Activated CD8-positive, alpha-beta memory T cell treated with anti-CD3 and anti-CD28 coated beads, Interleukin-2, amount 10 ng/mL, durations not matched to agents 7 days and 5 days (primary cell): ENCODE results near the gene CCS. TPM values are rescaled to one million over a fixed set of nuclear protein-coding genes. Genes with fewer than 3 reads are reported as not detected.

ENCODE experiments used
- ATAC-seq: fragments of 150-1000 bp; cut with Tn5 transposase; one replicate; pipeline ENCODE4 v1.10.0; 2021; ENCODE audit warnings: moderate library complexity
- CTCF ChIA-PET: fragments of 350-600 bp; sonication (Branson Sonifier 250); formaldehyde crosslinking; loops from one replicate; lab custom pipeline; 2021; ENCODE audit warnings: antibody characterized with exemption; lab: Charles Lee
- DNase-seq: peaks from one replicate; pipeline ENCODE4 v3.0.0-alpha.2; 2020
- H3K27ac Mint-ChIP-seq: one replicate; pipeline ENCODE4 v1.8.0; 2021; ENCODE audit warnings: mild to moderate bottlenecking, mixed read lengths
- H3K27me3 Mint-ChIP-seq: one replicate; pipeline ENCODE4 v1.8.0; 2021; ENCODE audit warnings: mixed read lengths
- H3K36me3 Mint-ChIP-seq: one replicate; pipeline ENCODE4 v1.8.0; 2021; ENCODE audit warnings: mild to moderate bottlenecking, mixed read lengths
- H3K4me1 Mint-ChIP-seq: one replicate; pipeline ENCODE4 v1.8.0; 2021; ENCODE audit warnings: mixed read lengths
- H3K4me3 Mint-ChIP-seq: one replicate; pipeline ENCODE4 v1.8.0; 2021; ENCODE audit warnings: mild to moderate bottlenecking, moderate library complexity, mixed read lengths
- H3K9me3 Mint-ChIP-seq: one replicate; pipeline ENCODE4 v1.8.0; 2022; ENCODE audit warnings: low read depth, mixed read lengths
- total RNA-seq, 2 experiments: library from RNA; stranded (reverse); gene quantifications; one replicate each; pipeline ENCODE4 v1.2.3, GENCODE V29; 2021

CCS gene
- total RNA-seq, 2 experiments from 2014 or later, result 30.1 to 38.0 TPM

- peaks cover 3% of the 10 kb centered on the region for H3K4me1 Mint-ChIP-seq
- peaks cover 11% of the 10 kb centered on the region for H3K27me3 Mint-ChIP-seq
- no peak for ATAC-seq
- no peak for DNase-seq
- H3K27ac Mint-ChIP-seq, result no peak overlapping the region
- H3K4me3 Mint-ChIP-seq, result no peak overlapping the region
- H3K9me3 Mint-ChIP-seq, result no peaks in the 10 kb centered on the region
- no peaks in the 10 kb centered on the region for H3K36me3 Mint-ChIP-seq
- CTCF ChIA-PET, result no interaction called here
These were observed 42.1 kb upstream of the CCS start for GRCh38 chr11:66550887-66551286.

GRCh38 chr11:66554602-66555001, 38.4 kb upstream of the CCS start:
- Mint-ChIP-seq H3K27me3 (peaks cover 22% of the 10 kb centered on the region), H3K36me3 (no peaks in the 10 kb centered on the region), H3K4me3 (no peak overlapping the region), H3K4me1 (no peaks in the 10 kb centered on the region), H3K9me3 (no peaks in the 10 kb centered on the region), H3K27ac (no peak overlapping the region)
- ATAC-seq (no peak), DNase-seq (no peak)
- CTCF ChIA-PET, result interaction anchor here (0.9 to 1.8 kb wide), 2 partner anchors 9 to 11 kb away, joined by 3 to 4 read pairs; no protein-coding TSS in a partner anchor

DNA sequence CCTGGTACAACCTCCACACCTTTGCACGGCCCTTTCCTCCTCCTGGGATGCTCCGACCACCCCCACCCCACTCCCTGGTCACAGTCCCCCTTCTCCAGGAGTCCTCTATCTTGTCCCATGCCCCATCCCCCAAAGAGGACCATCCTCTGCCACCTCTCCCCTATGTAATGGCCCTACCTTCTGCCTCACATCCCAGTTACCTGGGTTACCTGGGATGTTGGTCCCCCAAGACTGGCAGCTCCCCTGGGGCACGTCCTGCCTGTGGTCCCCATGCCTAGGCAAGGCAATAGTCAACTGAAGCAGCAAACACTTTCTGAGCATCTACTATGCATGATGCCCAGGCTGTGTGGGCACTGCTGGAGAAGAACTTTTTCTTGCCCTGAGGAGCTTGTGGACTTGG, 37.6 kb upstream of the CCS start:
- CTCF ChIA-PET, result interaction anchor here (1.8 kb wide), 1 partner anchor 12 kb away, joined by 4 read pairs; no protein-coding TSS in a partner anchor
- H3K4me1 Mint-ChIP-seq, result no peaks in the 10 kb centered on the region
- ATAC-seq, result no peak
- DNase-seq, result no peak
- H3K27me3 Mint-ChIP-seq, result peaks cover 19% of the 10 kb centered on the region
- no peak overlapping the region for H3K27ac Mint-ChIP-seq
- H3K9me3 Mint-ChIP-seq, result no peaks in the 10 kb centered on the region
- H3K36me3 Mint-ChIP-seq, result no peaks in the 10 kb centered on the region
- no peak overlapping the region for H3K4me3 Mint-ChIP-seq

DNA sequence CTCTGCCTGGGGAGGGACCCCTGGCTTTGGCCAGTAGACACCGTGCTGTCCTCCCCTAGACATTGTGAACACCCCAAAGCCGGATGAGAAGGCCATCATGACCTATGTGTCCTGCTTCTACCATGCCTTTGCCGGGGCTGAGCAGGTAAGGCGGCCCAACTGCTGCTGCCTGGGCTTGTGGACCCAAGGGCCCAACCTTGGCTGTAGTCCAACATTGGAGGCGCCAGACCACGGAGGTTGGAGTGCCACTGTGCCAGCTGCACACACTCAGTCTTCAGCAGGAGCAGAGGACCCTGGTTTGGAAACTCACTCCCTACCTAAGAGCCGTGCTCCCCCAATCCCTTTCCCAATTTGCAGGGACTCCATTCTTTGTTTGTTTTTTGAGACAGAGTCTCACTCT, 36.9 kb upstream of the CCS start:
- ATAC-seq (no peak), DNase-seq (no peak)
- no peaks in the 10 kb centered on the region for H3K36me3 Mint-ChIP-seq
- peaks cover 19% of the 10 kb centered on the region for H3K27me3 Mint-ChIP-seq
- no peak overlapping the region for H3K4me3 Mint-ChIP-seq
- CTCF ChIA-PET, result no interaction called here
- H3K9me3 Mint-ChIP-seq, result no peaks in the 10 kb centered on the region
- H3K4me1 Mint-ChIP-seq, result no peaks in the 10 kb centered on the region
- H3K27ac Mint-ChIP-seq, result no peak overlapping the region

- CTCF ChIA-PET, result no interaction called here
These were observed 35.2 kb upstream of the CCS start for GRCh38 chr11:66557733-66558326.

DNA sequence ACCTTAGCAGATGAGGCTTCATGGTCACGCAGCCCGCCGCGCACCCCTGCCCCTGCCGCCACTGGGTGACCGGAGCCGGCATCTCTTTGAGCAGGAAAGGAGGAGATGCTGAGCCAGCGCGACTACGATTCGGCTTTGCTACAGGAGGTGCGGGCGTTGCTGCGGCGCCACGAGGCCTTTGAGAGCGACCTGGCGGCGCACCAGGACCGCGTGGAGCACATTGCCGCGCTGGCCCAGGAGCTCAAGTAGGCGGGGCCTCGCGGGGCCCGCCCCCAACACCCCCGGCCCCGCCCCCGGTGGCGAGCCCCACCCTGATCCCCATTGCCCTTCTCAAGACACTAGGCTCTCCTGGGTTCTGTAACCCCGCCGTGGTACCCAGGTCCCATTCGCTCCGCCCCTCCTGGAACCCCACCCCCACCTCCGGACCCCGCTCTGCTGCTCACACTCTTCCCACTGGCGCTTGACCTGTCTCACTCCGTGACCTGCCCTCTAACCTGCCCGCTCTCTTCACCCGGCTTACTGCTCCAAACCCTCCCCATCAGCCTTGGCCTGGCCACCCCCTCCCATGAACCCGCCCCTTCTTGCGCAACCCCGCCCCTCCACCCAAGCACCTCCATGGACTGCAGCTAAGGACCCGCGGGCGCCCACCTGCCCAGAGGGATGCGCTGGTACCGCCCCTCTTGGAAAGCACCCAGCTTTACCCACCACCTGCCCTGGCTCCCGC, 33.7 kb upstream of the CCS start:
- Mint-ChIP-seq H3K27me3 (peaks cover 19% of the 10 kb centered on the region), H3K27ac (no peak overlapping the region), H3K4me1 (no peaks in the 10 kb centered on the region), H3K36me3 (no peaks in the 10 kb centered on the region), H3K4me3 (no peak overlapping the region), H3K9me3 (no peaks in the 10 kb centered on the region)
- DNase-seq (peak; percentile 46), ATAC-seq (peak; percentile 72)
- CTCF ChIA-PET, result interaction anchor here (0.6 to 1.7 kb wide), 2 partner anchors 20 to 120 kb away, joined by 3 to 9 read pairs; no protein-coding TSS in a partner anchor

More at GRCh38 chr11:66557733-66558326, 35.2 kb upstream of the CCS start:
- Mint-ChIP-seq H3K27me3 (peaks cover 19% of the 10 kb centered on the region), H3K4me3 (no peak overlapping the region), H3K27ac (no peak overlapping the region), H3K36me3 (no peaks in the 10 kb centered on the region), H3K4me1 (no peaks in the 10 kb centered on the region), H3K9me3 (no peaks in the 10 kb centered on the region)
- ATAC-seq, result no peak
- no peak for DNase-seq

DNA sequence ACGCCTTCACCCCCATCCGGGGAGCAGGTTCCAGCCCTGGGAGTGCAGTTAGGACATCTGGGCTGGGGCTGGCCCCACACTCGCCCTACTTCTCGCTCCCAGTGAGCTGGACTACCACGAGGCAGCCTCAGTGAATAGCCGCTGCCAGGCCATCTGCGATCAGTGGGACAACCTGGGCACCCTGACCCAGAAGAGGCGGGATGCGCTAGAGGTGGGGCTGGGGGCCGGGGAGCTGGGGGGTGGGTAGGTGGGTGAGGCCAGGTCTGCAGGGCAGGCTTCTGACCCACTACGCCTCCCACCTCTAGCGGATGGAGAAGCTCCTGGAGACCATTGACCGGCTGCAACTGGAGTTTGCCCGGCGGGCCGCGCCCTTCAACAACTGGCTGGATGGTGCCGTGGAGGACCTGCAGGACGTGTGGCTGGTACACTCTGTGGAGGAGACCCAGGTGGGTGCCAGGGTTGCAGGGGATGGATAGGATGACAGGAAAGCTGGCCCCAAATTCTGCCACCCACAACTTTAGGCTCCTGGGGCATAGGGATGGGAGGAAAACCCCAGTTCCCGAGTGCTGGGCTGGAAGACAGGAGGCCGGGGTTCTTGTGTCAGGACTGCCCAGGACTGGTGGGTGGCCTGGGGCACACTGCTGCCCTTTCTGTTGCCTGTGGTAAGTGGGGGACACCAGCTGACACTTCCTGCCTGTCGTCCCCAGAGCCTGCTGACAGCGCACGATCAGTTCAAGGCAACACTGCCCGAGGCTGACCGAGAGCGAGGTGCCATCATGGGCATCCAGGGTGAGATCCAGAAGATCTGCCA, 32.9 kb upstream of the CCS start:
- Mint-ChIP-seq H3K36me3 (no peaks in the 10 kb centered on the region), H3K4me1 (no peaks in the 10 kb centered on the region), H3K27me3 (peaks cover 19% of the 10 kb centered on the region), H3K4me3 (no peak overlapping the region), H3K9me3 (no peaks in the 10 kb centered on the region), H3K27ac (no peak overlapping the region)
- ATAC-seq, result no peak
- CTCF ChIA-PET, result interaction anchor here (0.6 to 1.7 kb wide), 3 partner anchors 19 to 119 kb away, joined by 3 to 9 read pairs (median 5); partner anchors contain the start of gene RBM4B
- no peak for DNase-seq

DNA sequence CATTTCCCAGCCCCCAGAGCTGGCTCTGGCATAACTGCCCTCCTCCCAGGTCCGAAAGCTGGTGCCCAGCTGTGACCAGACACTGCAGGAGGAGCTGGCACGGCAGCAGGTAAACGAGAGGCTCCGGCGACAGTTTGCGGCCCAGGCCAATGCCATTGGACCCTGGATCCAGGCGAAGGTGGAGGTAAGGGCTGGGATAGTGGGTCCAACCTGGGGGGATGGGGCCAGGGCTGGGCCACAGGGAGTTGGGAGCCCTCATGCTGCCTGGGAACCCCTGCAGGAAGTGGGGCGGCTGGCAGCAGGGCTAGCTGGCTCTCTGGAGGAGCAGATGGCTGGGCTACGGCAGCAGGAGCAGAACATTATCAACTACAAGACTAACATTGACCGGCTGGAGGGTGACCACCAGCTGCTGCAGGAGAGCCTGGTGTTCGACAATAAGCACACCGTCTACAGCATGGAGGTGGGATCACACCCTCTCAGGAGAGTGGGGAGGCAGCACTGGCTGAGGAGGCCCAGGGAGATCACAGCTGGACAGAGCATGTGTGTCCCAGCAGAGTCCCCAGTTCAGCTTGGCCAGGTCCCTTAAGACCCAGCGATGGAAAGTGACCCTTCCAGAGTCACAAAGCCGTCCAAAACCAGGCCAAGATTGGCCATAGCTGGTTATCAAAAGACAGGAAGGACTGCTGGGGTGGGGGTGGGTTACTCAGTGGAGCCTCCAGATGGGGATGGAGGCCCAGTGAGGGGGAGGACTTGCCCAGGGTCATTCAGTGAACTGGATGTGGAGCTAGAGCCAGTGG, 31.6 kb upstream of the CCS start:
- CTCF ChIA-PET, result interaction anchor here (0.6 to 1.1 kb wide), 3 partner anchors 116 to 524 kb away, joined by 3 to 5 read pairs (median 5); partner anchors contain the start of gene RBM4B
- ATAC-seq (no peak), DNase-seq (no peak)
- H3K9me3 Mint-ChIP-seq, result no peaks in the 10 kb centered on the region
- no peaks in the 10 kb centered on the region for H3K36me3 Mint-ChIP-seq
- H3K27ac Mint-ChIP-seq, result no peak overlapping the region
- no peaks in the 10 kb centered on the region for H3K4me1 Mint-ChIP-seq
- no peak overlapping the region for H3K4me3 Mint-ChIP-seq
- peaks cover 19% of the 10 kb centered on the region for H3K27me3 Mint-ChIP-seq

GRCh38 chr11:66561975-66562248, 31.1 kb upstream of the CCS start:
- no peaks in the 10 kb centered on the region for H3K9me3 Mint-ChIP-seq
- H3K4me3 Mint-ChIP-seq, result no peak overlapping the region
- H3K27ac Mint-ChIP-seq, result no peak overlapping the region
- DNase-seq (no peak), ATAC-seq (no peak)
- CTCF ChIA-PET, result interaction anchor here (0.6 to 1.1 kb wide), 2 partner anchors 116 to 525 kb away, joined by 3 to 5 read pairs; partner anchors contain the start of gene RBM4B
- no peaks in the 10 kb centered on the region for H3K4me1 Mint-ChIP-seq
- H3K36me3 Mint-ChIP-seq, result no peaks in the 10 kb centered on the region
- H3K27me3 Mint-ChIP-seq, result peaks cover 19% of the 10 kb centered on the region

GRCh38 chr11:66562275-66562674, 30.7 kb upstream of the CCS start:
- no peak overlapping the region for H3K4me3 Mint-ChIP-seq
- no peaks in the 10 kb centered on the region for H3K36me3 Mint-ChIP-seq
- H3K27me3 Mint-ChIP-seq, result peaks cover 20% of the 10 kb centered on the region
- CTCF ChIA-PET, result interaction anchor here (1.1 kb wide), 1 partner anchor 116 kb away, joined by 5 read pairs; the partner anchor contains the start of gene RBM4B
- no peak for DNase-seq
- no peak overlapping the region for H3K27ac Mint-ChIP-seq
- no peak for ATAC-seq
- no peaks in the 10 kb centered on the region for H3K9me3 Mint-ChIP-seq
- H3K4me1 Mint-ChIP-seq, result peaks cover 2% of the 10 kb centered on the region

DNA sequence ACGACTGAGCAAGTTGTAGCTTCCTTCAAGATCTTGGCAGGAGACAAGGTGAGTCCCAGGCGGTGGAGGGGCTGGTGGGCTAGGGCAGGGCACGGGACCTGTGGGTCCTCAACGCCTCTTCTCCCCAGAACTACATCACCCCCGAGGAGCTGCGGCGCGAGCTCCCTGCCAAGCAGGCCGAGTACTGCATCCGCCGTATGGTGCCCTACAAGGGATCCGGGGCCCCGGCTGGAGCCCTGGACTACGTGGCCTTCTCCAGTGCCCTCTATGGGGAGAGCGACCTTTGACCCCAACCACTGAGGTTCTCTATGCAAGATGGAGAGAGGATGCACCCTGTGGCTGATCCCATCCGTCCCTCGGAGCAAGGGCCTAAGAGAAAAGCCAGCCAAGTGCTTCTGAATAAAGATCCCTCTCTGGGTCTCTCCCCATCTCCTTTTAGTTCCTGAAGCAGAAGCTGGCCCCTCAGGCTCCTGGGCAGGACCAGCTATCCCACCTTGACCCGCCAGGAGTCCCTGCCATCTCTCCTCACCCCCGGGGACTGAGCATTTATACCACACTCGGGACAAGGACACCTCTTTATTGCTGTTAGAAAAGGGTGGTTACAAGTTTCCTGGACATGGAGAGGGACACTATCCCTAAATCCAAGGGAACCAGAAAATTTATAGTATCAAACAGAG, 29.9 kb upstream of the CCS start:
- no peak for DNase-seq
- no peak overlapping the region for H3K4me3 Mint-ChIP-seq
- peaks cover 2% of the 10 kb centered on the region for H3K4me1 Mint-ChIP-seq
- H3K36me3 Mint-ChIP-seq, result no peaks in the 10 kb centered on the region
- H3K27ac Mint-ChIP-seq, result no peak overlapping the region
- CTCF ChIA-PET, result interaction anchor here (0.7 kb wide), 1 partner anchor 9 kb away, joined by 3 read pairs; no protein-coding TSS in a partner anchor
- peaks cover 18% of the 10 kb centered on the region for H3K27me3 Mint-ChIP-seq
- ATAC-seq, result no peak
- no peaks in the 10 kb centered on the region for H3K9me3 Mint-ChIP-seq

GRCh38 chr11:66563832-66564231, 29.2 kb upstream of the CCS start:
- Mint-ChIP-seq H3K4me3 (no peak overlapping the region), H3K36me3 (no peaks in the 10 kb centered on the region), H3K27ac (no peak overlapping the region), H3K9me3 (no peaks in the 10 kb centered on the region), H3K27me3 (peaks cover 15% of the 10 kb centered on the region), H3K4me1 (peaks cover 5% of the 10 kb centered on the region)
- CTCF ChIA-PET, result interaction anchor here (0.9 kb wide), 1 partner anchor 140 kb away, joined by 3 read pairs; no protein-coding TSS in a partner anchor
- DNase-seq, result no peak
- no peak for ATAC-seq
